SU-DHL-6 (cell line): ENCODE data around the gene DCAF7.

ENCODE experiments used
- CTCF ChIP-seq: fragments of 200-600 bp; sonication (generic); IDR thresholded peaks from one replicate; pipeline ENCODE4 v1.5.1; 2017; ENCODE audit warnings: antibody characterized with exemption, mild to moderate bottlenecking, low read length, moderate library complexity; ENCODE audit not compliant: insufficient read depth, poor library complexity, severe bottlenecking
- EZH2phosphoT487 ChIP-seq: fragments of 200-600 bp; sonication (generic), shearing (Covaris generic); conservative IDR thresholded peaks from 2 replicates; pipeline ENCODE4 v1.6.1; 2018; ENCODE audit warnings: mild to moderate bottlenecking, antibody characterized with exemption, low read length, moderate library complexity, mixed read lengths

- TF ChIP-seq CTCF, result no peak
- no peak for TF ChIP-seq EZH2phosphoT487
Observed at GRCh38 chr17:63613663-63614062, 63.4 kb downstream of the DCAF7 start.
